Measurements from ENCODE around the gene NPHS1. TPM values are rescaled to one million over a fixed set of nuclear protein-coding genes. Genes with fewer than 3 reads are reported as not detected.

The NPHS1 gene
- total and polyA plus RNA-seq, 9 of the 15 experiments (the other 6 are each of a cell fraction or from before 2014, with no cell fraction given) = 0.01 to 0.28 (median 0.14) TPM; not detected in 5

GRCh38 chr19:35882114-35882832 lies 30.0 kb upstream of the NPHS1 start (continued):
- TF ChIP-seq CTCF (IDR thresholded peaks at IDR 0.05 in 2 of 3, conservative IDR thresholded peaks at IDR 0.05 in 1 of 3; ENCODE audit: insufficient read depth in 2 of 3, low read depth in 1 of 3, low read length in 3 of 3) = peak; percentile 45 to 79 (median 62); a peak in 5 of 6 replicates
- TF ChIP-seq VEZF1 (CRISPR knock-in tag; IDR thresholded peaks at IDR 0.05) = 0 out of 2 replicates have a peak, but pooled peaks have one; percentile 16
- peak; percentile 84 for TF ChIP-seq REST (IDR thresholded peaks at IDR 0.05; ENCODE audit: borderline replicate concordance)
- TF ChIP-seq REST (CRISPR knock-in tag; IDR thresholded peaks at IDR 0.05; ENCODE audit: low read depth) = no peak
- TF ChIP-seq ARID2 (IDR thresholded peaks at IDR 0.05) = peak; percentile 36; the same call in 1 of the 2 replicates

Measured in K562 (cell line).